ENCODE measurements around the gene PBLD.

DNA sequence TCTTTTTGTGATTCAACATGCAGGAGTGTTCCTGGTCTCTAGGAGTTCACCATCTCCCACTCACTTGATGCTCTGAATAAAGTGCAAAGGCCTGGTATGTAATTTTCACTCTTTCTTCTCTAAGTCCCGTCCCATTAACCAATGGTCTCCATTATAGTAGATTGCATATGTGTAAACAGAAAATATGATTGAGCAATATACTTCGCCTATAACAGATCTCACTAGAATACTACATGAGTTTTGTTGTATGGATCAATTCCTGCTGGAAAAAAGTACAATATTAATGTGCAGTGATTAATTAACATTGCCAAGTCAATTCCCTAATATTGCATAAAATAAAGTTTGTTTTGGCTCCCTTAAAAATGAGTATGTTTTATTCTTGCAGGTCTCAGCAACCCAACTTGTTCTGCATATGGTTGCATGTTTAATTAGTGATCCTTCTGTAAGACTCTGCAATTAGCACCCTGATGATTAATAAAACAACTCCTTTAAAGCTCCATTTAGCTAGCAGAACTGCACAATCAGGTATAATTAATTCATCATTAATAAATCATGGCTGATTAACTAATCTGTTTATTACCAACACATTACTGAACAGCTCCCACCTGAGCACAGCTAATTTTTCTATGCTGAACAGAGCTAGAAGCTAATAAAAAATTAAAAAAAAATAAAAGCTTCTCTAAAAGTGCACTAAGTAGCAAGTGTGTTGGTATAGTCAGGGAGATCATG lies 63.0 kb downstream of the PBLD start:
- TF ChIP-seq, protein P1, sequence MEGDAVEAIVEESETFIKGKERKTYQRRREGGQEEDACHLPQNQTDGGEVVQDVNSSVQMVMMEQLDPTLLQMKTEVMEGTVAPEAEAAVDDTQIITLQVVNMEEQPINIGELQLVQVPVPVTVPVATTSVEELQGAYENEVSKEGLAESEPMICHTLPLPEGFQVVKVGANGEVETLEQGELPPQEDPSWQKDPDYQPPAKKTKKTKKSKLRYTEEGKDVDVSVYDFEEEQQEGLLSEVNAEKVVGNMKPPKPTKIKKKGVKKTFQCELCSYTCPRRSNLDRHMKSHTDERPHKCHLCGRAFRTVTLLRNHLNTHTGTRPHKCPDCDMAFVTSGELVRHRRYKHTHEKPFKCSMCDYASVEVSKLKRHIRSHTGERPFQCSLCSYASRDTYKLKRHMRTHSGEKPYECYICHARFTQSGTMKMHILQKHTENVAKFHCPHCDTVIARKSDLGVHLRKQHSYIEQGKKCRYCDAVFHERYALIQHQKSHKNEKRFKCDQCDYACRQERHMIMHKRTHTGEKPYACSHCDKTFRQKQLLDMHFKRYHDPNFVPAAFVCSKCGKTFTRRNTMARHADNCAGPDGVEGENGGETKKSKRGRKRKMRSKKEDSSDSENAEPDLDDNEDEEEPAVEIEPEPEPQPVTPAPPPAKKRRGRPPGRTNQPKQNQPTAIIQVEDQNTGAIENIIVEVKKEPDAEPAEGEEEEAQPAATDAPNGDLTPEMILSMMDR (IDR thresholded peaks at IDR 0.05), result no peak
- TF ChIP-seq POLR2AphosphoS5 (IDR thresholded peaks at IDR 0.05) (no peak), POLR2A (IDR thresholded peaks at IDR 0.05) (no peak)

Data from gastroesophageal sphincter (tissue), 3 donors.